CD4-positive, alpha-beta T cell treated with Interleukin-1 beta for 1 hour (primary cell): ENCODE results near the gene PBX3.

ENCODE experiments used
- DNase-seq, 2 donors: peaks; one replicate each; pipeline ENCODE4 v3.0.0-alpha.2; 2020 to 2022

PBX3 gene

DNA sequence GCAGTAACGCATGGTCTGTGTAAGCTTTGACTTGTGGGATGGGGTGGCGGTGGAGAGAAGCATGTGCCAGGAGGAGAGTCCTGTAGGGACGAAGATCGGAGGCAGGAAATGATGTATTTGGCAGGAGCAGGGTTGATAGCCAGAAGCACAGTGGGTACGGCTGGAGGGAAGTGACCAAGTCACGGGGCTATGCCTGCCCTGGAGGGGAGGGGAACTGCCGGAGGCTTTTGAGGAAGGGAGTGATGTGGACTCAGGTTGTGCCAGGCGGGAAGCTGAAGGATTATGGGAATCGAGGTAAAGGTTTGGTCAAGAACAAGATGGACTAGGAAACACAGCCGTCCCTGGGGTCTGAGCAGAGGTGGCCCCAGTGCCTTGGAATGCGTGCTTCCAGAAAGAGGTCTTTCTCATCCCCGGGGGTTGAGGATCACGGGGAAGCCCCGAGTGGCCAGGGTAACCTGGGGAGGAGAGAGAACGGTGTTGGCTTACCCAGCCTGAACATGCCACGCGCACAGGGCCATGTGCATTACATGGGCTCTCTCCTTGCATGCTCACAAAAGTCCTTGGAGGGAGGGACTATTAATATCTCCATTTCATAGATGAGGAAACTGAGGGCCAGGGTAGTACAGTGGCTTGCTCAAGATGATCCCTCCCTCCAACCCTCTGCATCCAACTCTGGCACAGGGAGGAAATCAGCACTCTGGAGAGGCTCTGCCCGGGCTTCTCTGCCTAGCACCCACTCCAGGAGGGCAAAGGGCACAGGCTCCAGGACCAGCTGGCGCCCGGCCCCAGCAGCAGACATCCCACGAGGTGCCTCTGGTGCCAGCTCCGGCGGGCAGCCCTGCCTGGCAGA lies 253.8 kb downstream of the PBX3 start:
- DNase-seq = no peak

- DNase-seq = no peak
Measured at GRCh38 chr9:126001581-126002225, 254.5 kb downstream of the PBX3 start.

GRCh38 chr9:126002476-126003350 lies 255.5 kb downstream of the PBX3 start:
- no peak for DNase-seq

DNA sequence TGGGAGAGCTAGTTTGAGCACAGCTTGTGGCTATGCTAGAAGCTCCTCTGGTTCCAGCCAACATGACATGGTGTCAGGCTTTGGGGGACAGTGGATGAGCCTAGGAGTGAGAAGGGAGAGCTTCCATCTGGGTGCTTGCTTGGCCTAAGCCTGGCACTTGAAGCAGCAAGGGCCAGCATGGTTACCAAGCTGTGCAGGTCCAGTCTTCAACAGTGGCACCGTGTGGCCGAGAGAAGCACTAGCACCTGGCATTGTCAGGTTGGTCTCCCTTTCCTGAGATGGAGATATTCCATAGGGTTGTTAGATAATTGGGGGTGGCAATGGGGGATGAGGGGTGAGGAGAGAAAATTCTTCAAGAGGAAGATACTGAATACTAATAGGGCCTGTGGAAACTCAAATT lies 261.9 kb downstream of the PBX3 start:
- no peak for DNase-seq

DNA sequence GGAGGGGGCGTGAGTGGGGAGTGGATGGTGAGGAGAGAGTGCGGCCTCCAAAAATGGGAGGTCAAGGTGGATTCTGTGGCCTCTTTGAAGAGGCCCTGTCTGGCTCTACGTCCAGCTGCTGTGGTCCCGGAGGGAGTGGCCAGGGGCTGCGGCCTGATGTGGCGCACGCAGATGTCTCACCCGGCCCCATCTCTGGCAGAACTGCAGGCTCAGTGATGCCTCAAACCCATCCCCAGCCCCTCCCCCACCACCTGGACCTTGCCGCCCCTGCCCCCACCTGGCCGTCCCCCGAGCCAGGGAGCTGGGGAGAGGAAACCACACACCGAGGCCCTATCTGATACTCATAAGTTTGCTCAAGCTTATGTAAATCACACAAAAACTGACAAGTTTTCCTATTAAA lies 267.6 kb downstream of the PBX3 start:
- DNase-seq = no peak

GRCh38 chr9:126015424-126015823 lies 268.3 kb downstream of the PBX3 start:
- no peak for DNase-seq

- no peak for DNase-seq
Measured at GRCh38 chr9:126016579-126017290, 269.6 kb downstream of the PBX3 start.
